Muscle layer of colon (tissue), 2 donors: ENCODE data around the gene KRTAP5-10.
"Not testable (repeated sequence)": the region's sequence is repeated elsewhere in the genome, so short reads cannot be mapped to it uniquely, and the experiment has no call there.

Experiments
- H3K27ac ChIP-seq: one replicate; pipeline ENCODE4 v1.7.0; 2013; ENCODE audit warnings: low read depth, mild to moderate bottlenecking, low read length, moderate library complexity
- H3K27me3 ChIP-seq, 2 donors: one replicate each; pipeline ENCODE4 v1.7.0; 2013; ENCODE audit warnings: low read length in 2 of 2, mild to moderate bottlenecking in 2 of 2; ENCODE audit not compliant: insufficient read depth in 2 of 2, control insufficient read depth in 1 of 2
- H3K36me3 ChIP-seq: one replicate; pipeline ENCODE4 v1.7.0; 2013; ENCODE audit warnings: mild to moderate bottlenecking, low read length; ENCODE audit not compliant: insufficient read depth
- H3K4me1 ChIP-seq: one replicate; pipeline ENCODE4 v1.7.0; 2013; ENCODE audit warnings: mild to moderate bottlenecking, low read length; ENCODE audit not compliant: insufficient read depth
- H3K4me3 ChIP-seq, 2 donors: one replicate each; pipeline ENCODE4 v1.7.0; 2013; ENCODE audit warnings: low read length in 2 of 2, low read depth in 1 of 2, mild to moderate bottlenecking in 1 of 2, moderate library complexity in 1 of 2
- H3K9ac ChIP-seq: one replicate; pipeline ENCODE4 v1.7.0; 2013; ENCODE audit warnings: low read length
- H3K9me3 ChIP-seq: one replicate; pipeline ENCODE4 v1.7.0; 2013; ENCODE audit warnings: mild to moderate bottlenecking, low read length
- donor health status: abdominal sarcoma.
- donor health status: Adenocarcinoma of cecum.

The KRTAP5-10 gene

DNA sequence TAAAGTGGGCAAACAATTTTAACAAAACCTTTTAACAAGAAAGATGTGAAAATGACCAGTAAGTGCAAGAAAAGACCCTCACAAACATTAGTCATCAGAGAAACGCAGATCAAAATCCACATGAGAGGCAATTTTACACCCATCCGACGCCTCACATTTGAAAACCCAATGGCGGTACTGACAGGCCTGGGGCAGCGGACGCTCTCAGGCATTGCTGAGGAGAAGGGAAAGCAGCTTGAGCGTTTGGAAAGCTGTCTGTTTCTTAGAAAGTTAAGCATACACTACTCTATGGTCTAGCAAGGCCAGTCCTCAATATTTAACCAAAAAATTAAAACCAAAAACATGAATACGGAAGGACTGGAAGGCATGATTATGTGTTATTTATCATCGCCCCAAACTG lies 29.5 kb upstream of the KRTAP5-10 start:
- H3K9ac ChIP-seq: no peak overlapping the region
- H3K4me3 ChIP-seq: no peak overlapping the region
- no peaks in the 10 kb centered on the region for H3K9me3 ChIP-seq
- no peak overlapping the region for H3K27ac ChIP-seq
- no peaks in the 10 kb centered on the region for H3K36me3 ChIP-seq
- no peaks in the 10 kb centered on the region for H3K27me3 ChIP-seq
- no peaks in the 10 kb centered on the region for H3K4me1 ChIP-seq

DNA sequence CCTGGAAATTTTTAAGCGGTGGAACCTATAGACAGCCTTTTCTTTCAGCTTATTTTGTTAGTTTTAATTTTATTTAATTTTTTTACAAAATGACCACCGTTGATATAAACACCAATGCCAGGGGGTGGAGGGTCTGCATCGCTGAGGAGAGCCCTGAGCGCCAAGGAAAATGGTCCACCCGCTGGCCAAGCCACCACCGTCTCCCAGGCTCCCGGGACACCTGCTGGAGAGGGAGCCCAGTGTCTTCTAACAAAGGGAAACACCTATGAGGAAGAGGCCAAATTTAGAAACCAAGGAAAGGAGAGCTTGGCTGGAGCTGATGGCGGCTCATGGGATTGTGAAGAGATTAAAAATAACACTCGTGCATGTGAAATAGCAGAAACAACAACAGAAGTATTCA lies 27.8 kb upstream of the KRTAP5-10 start:
- Histone ChIP-seq H3K9me3 (no peaks in the 10 kb centered on the region), H3K27ac (no peak overlapping the region), H3K27me3 (no peaks in the 10 kb centered on the region), H3K4me3 (no peak overlapping the region), H3K36me3 (no peaks in the 10 kb centered on the region), H3K9ac (no peak overlapping the region), H3K4me1 (no peaks in the 10 kb centered on the region)

DNA sequence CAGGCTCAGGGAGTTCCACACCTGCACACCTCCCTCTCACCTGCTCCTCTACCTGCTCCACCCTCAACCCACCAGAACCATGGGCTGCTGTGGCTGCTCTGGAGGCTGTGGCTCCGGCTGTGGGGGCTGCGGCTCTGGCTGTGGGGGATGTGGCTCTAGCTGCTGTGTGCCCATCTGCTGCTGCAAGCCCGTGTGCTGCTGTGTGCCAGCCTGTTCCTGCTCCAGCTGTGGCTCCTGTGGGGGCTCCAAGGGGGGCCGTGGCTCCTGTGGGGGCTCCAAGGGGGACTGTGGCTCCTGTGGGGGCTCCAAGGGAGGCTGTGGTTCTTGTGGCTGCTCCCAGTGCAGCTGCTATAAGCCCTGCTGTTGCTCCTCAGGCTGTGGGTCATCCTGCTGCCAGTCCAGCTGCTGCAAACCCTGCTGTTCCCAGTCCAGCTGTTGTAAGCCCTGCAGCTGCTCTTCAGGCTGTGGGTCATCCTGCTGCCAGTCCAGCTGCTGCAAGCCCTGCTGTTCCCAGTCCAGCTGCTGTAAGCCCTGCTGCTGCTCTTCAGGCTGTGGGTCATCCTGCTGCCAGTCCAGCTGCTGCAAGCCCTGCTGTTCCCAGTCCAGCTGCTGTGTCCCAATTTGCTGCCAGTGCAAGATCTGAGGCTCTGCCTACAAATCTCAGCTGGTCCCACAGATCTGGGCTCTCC lies 27.2 kb upstream of the KRTAP5-10 start, which contains the start of gene KRTAP5-8:
Gene KRTAP5-8, plus strand, starts transcription at position 49 of the 689 bp plus-strand sequence. Its CDS starts 31 bp downstream, at position 80.
- H3K27ac ChIP-seq, H3K9me3 ChIP-seq, H3K9ac ChIP-seq, H3K4me3 ChIP-seq, H3K4me1 ChIP-seq, H3K27me3 ChIP-seq, H3K36me3 ChIP-seq: not testable (repeated sequence)

DNA sequence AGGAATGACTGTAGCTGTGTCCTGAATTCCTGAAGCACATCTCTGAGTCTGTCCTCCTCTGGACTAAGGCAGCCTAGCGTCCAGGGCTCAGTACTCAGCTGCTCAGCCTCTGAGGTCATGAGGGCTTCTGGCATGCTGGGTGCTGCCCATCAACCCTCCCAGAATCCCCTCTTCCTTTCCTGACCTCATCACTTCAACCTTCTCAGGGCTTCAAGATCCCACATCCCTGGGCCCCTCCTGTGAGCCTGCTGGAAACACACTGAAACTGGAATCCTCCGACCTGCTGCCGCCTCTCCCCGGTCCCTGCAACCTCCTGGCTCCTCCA lies 26.7 kb upstream of the KRTAP5-10 start:
- Histone ChIP-seq H3K4me3 (no peak overlapping the region), H3K27me3 (no peaks in the 10 kb centered on the region), H3K4me1 (no peaks in the 10 kb centered on the region), H3K36me3 (no peaks in the 10 kb centered on the region), H3K9ac (no peak overlapping the region), H3K27ac (no peak overlapping the region), H3K9me3 (no peaks in the 10 kb centered on the region)

DNA sequence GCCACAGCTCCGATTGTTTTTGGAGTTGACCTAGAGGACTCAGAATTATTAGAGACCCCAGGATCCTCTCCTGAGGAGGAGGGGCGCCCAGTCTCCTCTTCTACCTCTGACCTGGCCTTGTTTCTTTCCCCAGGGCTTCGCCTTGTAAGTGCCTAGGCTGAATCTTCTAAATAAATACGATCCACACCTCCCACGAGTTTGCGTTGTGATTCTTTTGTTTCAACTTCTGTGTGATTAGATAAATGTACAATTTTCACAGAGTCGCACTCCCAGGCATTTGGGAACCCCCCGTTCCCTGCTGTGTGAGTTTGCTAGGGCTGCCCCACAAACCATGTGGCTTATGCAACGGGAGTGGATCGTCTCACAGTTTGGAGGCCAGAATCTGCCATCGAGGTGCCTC lies 26.3 kb upstream of the KRTAP5-10 start:
- Histone ChIP-seq H3K27ac (no peak overlapping the region), H3K36me3 (no peaks in the 10 kb centered on the region)

DNA sequence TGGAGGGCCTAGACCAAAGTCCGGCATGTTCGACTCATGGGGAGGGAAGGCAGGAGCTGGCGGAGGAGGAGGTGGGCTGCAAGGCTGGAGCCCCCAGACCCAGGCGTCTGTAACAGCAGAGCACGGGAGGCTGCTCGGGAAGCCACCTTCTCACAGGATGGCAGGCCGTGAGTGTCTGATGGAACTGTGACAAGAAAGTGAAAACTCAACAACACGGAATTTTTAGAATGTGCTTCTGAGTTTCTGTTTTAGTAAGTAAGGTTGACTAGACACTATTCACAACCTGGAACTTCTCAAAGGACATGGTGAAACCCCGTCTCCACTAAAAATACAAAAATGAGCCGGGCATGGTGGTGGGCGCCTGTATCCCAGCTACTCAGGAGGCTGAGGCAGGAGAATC lies 25.4 kb upstream of the KRTAP5-10 start:
- not testable (repeated sequence) for H3K4me3 ChIP-seq, H3K27ac ChIP-seq, H3K36me3 ChIP-seq, H3K27me3 ChIP-seq, H3K9ac ChIP-seq, H3K9me3 ChIP-seq, H3K4me1 ChIP-seq

More for the DNA sequence above, 26.3 kb upstream of the KRTAP5-10 start:
- no peak overlapping the region for H3K9ac ChIP-seq
- no peak overlapping the region for H3K4me3 ChIP-seq
- no peaks in the 10 kb centered on the region for H3K27me3 ChIP-seq
- no peaks in the 10 kb centered on the region for H3K4me1 ChIP-seq
- H3K9me3 ChIP-seq: no peaks in the 10 kb centered on the region

DNA sequence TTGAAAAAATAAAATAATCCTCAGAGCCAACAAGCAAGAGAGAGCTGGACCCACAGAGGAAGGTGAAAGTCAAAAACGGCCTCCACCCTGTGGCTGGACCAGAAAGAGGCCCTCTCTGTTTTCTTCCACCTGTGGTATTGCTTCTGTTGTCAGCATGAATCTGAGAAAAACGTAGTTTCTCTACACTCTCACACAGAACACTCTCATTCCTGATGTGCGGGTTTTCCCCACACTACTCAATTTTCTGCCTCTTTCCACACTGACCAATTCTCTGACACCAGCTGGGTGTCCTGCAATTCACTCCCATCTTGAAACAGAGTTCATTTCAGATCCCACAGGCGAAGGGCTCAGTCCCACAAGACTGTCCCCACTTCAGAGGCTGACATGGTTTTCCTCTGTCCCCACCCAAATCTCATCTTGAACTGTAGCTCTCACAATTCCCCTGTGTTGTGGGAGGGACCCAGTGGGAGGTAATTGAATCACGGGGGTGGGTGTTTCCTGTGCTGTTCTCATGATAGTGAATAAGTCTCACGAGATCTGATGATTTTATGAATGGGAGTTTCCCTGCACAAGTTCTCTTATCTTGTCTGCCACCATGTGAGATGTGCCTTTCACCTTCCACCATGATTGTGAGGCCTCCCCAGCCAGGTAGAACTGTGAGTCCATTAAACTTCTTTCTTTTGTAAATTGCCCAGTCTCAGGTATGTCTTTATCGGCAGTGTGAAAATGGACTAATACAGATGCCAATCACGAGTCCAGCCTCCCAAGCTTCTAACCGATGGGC lies 24.6 kb upstream of the KRTAP5-10 start:
- not testable (repeated sequence) for H3K4me3 ChIP-seq, H3K27me3 ChIP-seq, H3K4me1 ChIP-seq, H3K9ac ChIP-seq, H3K36me3 ChIP-seq, H3K27ac ChIP-seq, H3K9me3 ChIP-seq

DNA sequence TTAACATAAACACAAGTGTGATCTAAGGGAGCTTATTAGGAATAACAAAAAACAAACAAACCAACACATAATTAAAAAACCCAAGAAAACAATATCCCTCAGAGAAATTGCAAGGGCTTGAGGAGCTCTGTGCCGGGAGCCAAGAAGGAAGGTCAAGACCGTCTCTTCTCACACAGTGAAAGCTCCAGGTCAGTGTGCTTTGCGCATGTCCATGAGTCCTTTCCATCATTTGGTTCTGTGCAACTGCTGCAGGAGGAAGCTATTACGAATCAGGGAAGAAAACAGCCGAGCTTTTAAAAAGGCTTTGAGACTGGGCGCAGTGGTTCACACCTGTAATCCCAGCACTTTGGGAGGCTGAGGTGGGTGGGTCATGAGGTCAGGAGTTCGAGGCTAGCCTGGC lies 23.0 kb upstream of the KRTAP5-10 start:
- H3K36me3 ChIP-seq: no peaks in the 10 kb centered on the region
- H3K4me1 ChIP-seq: no peaks in the 10 kb centered on the region
- H3K27ac ChIP-seq: no peak overlapping the region
- H3K9me3 ChIP-seq: no peaks in the 10 kb centered on the region
- H3K4me3 ChIP-seq: no peak overlapping the region
- H3K27me3 ChIP-seq: no peaks in the 10 kb centered on the region
- H3K9ac ChIP-seq: no peak overlapping the region

DNA sequence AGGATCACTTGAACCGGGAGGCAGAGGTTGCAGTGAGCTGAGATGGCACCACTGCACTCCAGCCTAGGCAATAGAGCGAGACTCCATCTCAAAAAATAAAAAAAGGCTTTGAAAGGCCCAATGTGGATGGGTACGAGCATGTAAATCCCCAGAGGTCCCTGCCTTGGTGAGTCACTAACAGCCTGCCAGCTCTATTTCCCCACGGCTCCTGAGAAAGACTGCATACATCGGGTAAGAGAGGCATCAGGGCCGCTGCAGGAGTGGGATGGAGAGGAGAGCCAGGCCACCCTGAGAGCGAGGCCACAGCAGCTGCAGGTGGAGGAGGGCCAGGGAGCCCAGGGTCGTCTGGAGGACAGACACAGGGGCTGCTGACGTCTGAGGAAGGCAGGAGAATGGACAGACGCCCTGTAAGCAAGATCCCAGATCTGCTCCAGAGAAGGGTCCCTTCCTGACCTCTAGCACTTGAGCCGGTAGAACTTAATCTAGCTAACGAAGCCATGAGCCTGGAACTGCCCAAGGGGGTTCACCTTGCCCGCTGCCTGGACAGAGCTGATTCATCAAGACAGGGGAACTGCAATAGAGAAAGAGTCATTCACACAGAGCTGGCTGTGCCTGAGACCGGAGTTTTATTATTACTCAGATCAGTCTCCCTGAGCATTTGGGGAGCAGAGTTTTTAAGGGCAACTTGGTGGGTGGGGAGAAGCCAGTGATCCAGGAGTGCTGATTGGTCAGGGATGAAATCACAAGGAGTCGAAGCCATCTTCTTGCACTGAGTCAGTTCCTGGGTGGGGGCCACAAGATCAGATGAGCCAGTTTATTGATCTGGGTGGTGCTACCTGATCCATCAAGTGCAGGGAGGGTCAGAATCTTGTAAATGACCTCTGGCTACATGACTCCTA lies 22.2 kb upstream of the KRTAP5-10 start:
- Histone ChIP-seq H3K4me1 (no peaks in the 10 kb centered on the region), H3K27ac (no peak overlapping the region), H3K36me3 (no peaks in the 10 kb centered on the region), H3K4me3 (no peak overlapping the region), H3K9me3 (no peaks in the 10 kb centered on the region), H3K27me3 (no peaks in the 10 kb centered on the region), H3K9ac (no peak overlapping the region)

DNA sequence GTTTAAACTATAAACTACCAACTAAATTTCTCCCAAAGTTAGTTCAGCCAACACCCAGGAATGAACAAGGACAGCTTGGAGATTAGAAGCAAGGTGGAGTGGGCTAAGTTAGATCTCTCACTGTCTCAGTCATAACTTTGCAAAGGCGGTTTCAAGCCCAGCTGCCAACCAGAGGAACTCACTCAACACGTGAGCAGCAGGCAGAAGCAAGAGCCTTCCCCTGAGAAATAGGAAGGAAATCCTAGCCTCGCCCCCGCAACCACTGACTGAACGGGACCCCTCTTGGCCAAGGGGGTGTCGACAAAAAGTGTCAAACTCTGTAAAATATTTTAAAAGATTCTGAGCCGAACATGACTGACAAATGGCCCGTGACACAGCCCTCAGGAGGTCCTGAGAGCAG lies 21.5 kb upstream of the KRTAP5-10 start:
- Histone ChIP-seq H3K9ac (no peak overlapping the region), H3K4me3 (no peak overlapping the region), H3K36me3 (no peaks in the 10 kb centered on the region), H3K27ac (no peak overlapping the region), H3K27me3 (no peaks in the 10 kb centered on the region), H3K9me3 (no peaks in the 10 kb centered on the region), H3K4me1 (no peaks in the 10 kb centered on the region)

DNA sequence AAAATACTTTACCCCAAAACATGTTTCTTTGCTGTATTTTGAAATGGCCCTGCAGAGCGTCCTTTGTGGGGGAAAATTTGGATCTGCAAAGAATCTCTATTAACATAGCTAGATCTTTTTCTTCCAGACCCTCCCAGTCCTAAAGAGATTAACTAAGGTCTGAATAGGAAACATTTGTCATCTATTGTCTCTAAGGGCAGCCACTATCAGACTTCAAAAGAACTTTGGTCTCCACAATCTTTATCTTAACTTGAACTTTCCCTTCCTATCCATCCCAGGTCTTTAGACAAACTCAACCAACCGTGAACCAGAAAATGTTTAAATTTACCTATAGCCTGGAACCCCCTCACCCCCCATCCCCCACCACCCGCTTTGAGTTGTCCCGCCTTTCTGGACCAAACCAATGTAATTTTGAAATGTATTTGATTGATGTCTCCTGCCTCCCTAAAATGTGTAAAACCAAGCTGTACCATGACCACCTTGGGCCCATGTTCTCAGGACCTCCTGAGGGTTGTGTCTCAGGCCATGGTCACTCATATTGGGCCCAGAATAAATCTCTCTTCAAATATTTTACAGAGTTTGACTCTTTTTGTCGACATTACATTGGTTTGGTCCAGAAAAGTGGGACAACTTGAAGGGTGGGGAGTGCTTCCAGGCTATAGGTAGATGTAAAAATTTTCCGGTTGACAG lies 20.7 kb upstream of the KRTAP5-10 start:
- no peak overlapping the region for H3K4me3 ChIP-seq
- H3K36me3 ChIP-seq: no peaks in the 10 kb centered on the region
- no peak overlapping the region for H3K27ac ChIP-seq
- H3K9ac ChIP-seq: no peak overlapping the region
- no peaks in the 10 kb centered on the region for H3K9me3 ChIP-seq
- H3K27me3 ChIP-seq: no peaks in the 10 kb centered on the region
- no peaks in the 10 kb centered on the region for H3K4me1 ChIP-seq
